ENCODE data around the gene SLC35F3. TPM values are rescaled to one million over a fixed set of nuclear protein-coding genes. Genes with fewer than 3 reads are reported as not detected.
A peak's percentile ranks its signal among the peaks of the same experiment; 100 is the strongest.

Gene SLC35F3
- total RNA-seq, 2 experiments from 2014 or later: not detected

DNA sequence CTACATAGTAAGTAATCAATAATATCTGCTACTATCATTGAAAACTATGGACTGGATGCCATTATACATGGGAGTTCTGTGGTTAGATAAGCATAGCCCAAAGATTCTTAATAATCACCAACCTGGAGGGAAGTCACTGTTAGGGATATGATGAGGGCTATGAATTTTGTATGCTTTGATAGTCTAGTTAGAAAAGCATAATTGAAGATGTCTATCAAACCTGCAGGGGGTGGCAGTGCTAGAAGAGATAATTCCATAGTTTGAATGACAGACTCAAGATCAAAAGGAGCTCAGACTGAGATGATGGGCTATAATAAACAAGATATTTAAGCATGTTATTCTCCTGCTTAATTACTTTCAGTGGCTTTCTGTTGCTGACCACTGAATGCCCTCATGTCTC lies 453.4 kb downstream of the SLC35F3 start:
- DNase-seq (ENCODE audit: low spot score): no peak
- intact Hi-C loops (cut with micrococcal nuclease; ENCODE audit: unreplicated experiment): loop anchor here (1.0 kb wide), 1 partner anchor 15 kb away; the partner anchor contains the start of gene COA6
- Histone ChIP-seq H3K36me3 (ENCODE audit: insufficient read depth, low read length) (no peaks in the 10 kb centered on the region), H3K9me2 (ENCODE audit: insufficient read depth, low read length) (no peaks in the 10 kb centered on the region; the same call in 1 of the 2 replicates), H3K4me2 (ENCODE audit: low read length) (peak overlapping the region; percentile 73), H3K27ac (ENCODE audit: low read depth, low read length, poor library complexity, severe bottlenecking) (no peak overlapping the region), H3K9me3 (ENCODE audit: low read length) (no peaks in the 10 kb centered on the region), H3K4me1 (ENCODE audit: insufficient read depth, low read length, poor library complexity, severe bottlenecking) (peaks cover 22% of the 10 kb centered on the region), H4K20me1 (ENCODE audit: insufficient read depth, low read length) (no peaks in the 10 kb centered on the region), H3K79me2 (ENCODE audit: insufficient read depth, low read depth, low read length) (peaks cover 13% of the 10 kb centered on the region; the same call in 1 of the 2 replicates), H3K4me3 (ENCODE audit: low read depth, low read length, poor library complexity, severe bottlenecking) (peak overlapping the region; percentile 74), H2AFZ (ENCODE audit: low read length) (no peak overlapping the region)
- POLR2A ChIA-PET: interaction anchor here (0.5 to 2.7 kb wide), 8 partner anchors 12 to 862 kb away, joined by 3 to 35 read pairs (median 3); partner anchors contain the start of gene COA6
- TF ChIP-seq, protein P1, sequence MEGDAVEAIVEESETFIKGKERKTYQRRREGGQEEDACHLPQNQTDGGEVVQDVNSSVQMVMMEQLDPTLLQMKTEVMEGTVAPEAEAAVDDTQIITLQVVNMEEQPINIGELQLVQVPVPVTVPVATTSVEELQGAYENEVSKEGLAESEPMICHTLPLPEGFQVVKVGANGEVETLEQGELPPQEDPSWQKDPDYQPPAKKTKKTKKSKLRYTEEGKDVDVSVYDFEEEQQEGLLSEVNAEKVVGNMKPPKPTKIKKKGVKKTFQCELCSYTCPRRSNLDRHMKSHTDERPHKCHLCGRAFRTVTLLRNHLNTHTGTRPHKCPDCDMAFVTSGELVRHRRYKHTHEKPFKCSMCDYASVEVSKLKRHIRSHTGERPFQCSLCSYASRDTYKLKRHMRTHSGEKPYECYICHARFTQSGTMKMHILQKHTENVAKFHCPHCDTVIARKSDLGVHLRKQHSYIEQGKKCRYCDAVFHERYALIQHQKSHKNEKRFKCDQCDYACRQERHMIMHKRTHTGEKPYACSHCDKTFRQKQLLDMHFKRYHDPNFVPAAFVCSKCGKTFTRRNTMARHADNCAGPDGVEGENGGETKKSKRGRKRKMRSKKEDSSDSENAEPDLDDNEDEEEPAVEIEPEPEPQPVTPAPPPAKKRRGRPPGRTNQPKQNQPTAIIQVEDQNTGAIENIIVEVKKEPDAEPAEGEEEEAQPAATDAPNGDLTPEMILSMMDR (conservative IDR thresholded peaks at IDR 0.05; ENCODE audit: low read length): 0 out of 2 replicates have a peak, but pooled peaks have one; percentile 23
- no peak for TF ChIP-seq EZH2phosphoT487 (IDR thresholded peaks at IDR 0.05; ENCODE audit: borderline replicate concordance, low read depth, low read length)
- CTCF ChIA-PET (ENCODE audit: unreplicated experiment): interaction anchor here (1.0 kb wide), 1 partner anchor 29 kb away, joined by 3 read pairs; no protein-coding TSS in a partner anchor
- BruUV-seq (replicated peaks): no TSS peak

DNA sequence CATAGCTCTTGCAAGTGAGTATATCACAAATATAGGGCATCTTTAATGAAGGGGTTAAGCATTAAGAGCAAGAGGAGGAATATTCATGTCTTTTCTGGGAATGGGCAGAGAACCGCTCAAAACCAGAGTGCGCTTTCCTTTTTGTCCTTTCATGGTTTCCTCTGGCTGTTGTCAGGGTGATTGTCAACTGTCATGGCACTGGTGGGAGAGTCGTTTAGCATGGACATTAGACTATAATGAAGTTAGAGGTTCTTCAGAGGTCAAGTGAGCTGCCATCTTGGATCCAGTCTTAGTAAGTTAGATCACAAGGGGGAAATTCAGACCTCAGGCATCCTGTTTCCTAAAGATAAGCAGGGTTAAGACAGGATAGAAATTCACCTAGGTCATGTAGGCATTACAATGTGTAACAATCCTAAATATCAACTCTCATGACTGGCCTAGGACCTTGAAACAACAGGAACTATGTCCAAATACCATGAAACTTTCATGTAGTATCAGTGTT lies 456.7 kb downstream of the SLC35F3 start:
- H3K4me1 ChIP-seq (ENCODE audit: insufficient read depth, low read length, poor library complexity, severe bottlenecking): peaks cover 20% of the 10 kb centered on the region
- intact Hi-C loops (cut with micrococcal nuclease; ENCODE audit: unreplicated experiment): no loop called here
- H3K4me2 ChIP-seq (ENCODE audit: low read length): no peak overlapping the region
- H3K79me2 ChIP-seq (ENCODE audit: insufficient read depth, low read depth, low read length): peaks cover 13% of the 10 kb centered on the region; the same call in 1 of the 2 replicates
- DNase-seq (ENCODE audit: low spot score): no peak
- 0 out of 2 replicates have a peak, but pooled peaks cover 4% of the 10 kb centered on the region for H3K36me3 ChIP-seq (ENCODE audit: insufficient read depth, low read length)
- TF ChIP-seq EZH2phosphoT487 (IDR thresholded peaks at IDR 0.05; ENCODE audit: borderline replicate concordance, low read depth, low read length): no peak
- TF ChIP-seq, protein P1 (conservative IDR thresholded peaks at IDR 0.05; ENCODE audit: low read length): no peak
- CTCF ChIA-PET (ENCODE audit: unreplicated experiment): no interaction called here
- H2AFZ ChIP-seq (ENCODE audit: low read length): no peak overlapping the region
- H3K9me3 ChIP-seq (ENCODE audit: low read length): no peaks in the 10 kb centered on the region
- POLR2A ChIA-PET: interaction anchor here (1.0 to 1.7 kb wide), 2 partner anchors 13 to 51 kb away, joined by 3 to 10 read pairs; partner anchors contain the start of gene COA6
- no TSS peak for BruUV-seq (replicated peaks)
- no peaks in the 10 kb centered on the region for H4K20me1 ChIP-seq (ENCODE audit: insufficient read depth, low read length)
- no peaks in the 10 kb centered on the region; the same call in 1 of the 2 replicates for H3K9me2 ChIP-seq (ENCODE audit: insufficient read depth, low read length)
- no peak overlapping the region for H3K4me3 ChIP-seq (ENCODE audit: low read depth, low read length, poor library complexity, severe bottlenecking)
- no peak overlapping the region for H3K27ac ChIP-seq (ENCODE audit: low read depth, low read length, poor library complexity, severe bottlenecking)

DNA sequence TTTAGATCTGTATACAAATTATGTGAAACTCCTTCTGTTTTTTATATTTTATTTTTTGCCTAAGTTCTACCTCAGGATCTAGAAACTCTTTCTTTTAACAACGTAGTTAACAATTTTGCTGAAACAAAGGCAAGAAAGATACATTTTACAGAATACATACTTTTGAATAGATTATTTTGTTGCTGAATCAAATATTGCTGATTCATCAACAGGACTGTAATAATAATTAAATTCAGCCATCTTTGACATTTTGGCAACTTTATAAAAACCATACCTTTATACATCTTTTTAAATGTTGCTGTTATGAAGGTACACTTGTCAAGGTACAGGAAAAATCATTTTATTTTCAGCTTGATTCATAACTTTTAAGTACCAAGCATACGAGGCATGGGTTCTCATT lies 458.1 kb downstream of the SLC35F3 start:
- CTCF ChIA-PET (ENCODE audit: unreplicated experiment): no interaction called here
- TF ChIP-seq EZH2phosphoT487 (IDR thresholded peaks at IDR 0.05; ENCODE audit: borderline replicate concordance, low read depth, low read length): no peak
- TF ChIP-seq, protein P1 (conservative IDR thresholded peaks at IDR 0.05; ENCODE audit: low read length): no peak

More for the DNA sequence above, 458.1 kb downstream of the SLC35F3 start:
- no peak overlapping the region for H2AFZ ChIP-seq (ENCODE audit: low read length)
- H4K20me1 ChIP-seq (ENCODE audit: insufficient read depth, low read length): no peaks in the 10 kb centered on the region
- no peaks in the 10 kb centered on the region; the same call in 1 of the 2 replicates for H3K9me2 ChIP-seq (ENCODE audit: insufficient read depth, low read length)
- POLR2A ChIA-PET: interaction anchor here (0.6 kb wide), 1 partner anchor 910 kb away, joined by 3 read pairs; no protein-coding TSS in a partner anchor
- H3K27ac ChIP-seq (ENCODE audit: low read depth, low read length, poor library complexity, severe bottlenecking): no peak overlapping the region
- intact Hi-C loops (cut with micrococcal nuclease; ENCODE audit: unreplicated experiment): no loop called here
- H3K4me2 ChIP-seq (ENCODE audit: low read length): no peak overlapping the region
- peaks cover 7% of the 10 kb centered on the region; the same call in 1 of the 2 replicates for H3K79me2 ChIP-seq (ENCODE audit: insufficient read depth, low read depth, low read length)
- no TSS peak for BruUV-seq (replicated peaks)
- H3K36me3 ChIP-seq (ENCODE audit: insufficient read depth, low read length): 0 out of 2 replicates have a peak, but pooled peaks cover 4% of the 10 kb centered on the region
- no peak for DNase-seq (ENCODE audit: low spot score)
- H3K4me3 ChIP-seq (ENCODE audit: low read depth, low read length, poor library complexity, severe bottlenecking): no peak overlapping the region
- peaks cover 12% of the 10 kb centered on the region for H3K4me1 ChIP-seq (ENCODE audit: insufficient read depth, low read length, poor library complexity, severe bottlenecking)
- no peaks in the 10 kb centered on the region for H3K9me3 ChIP-seq (ENCODE audit: low read length)
